Measurements from ENCODE around the gene GPR153.

The GPR153 gene

DNA sequence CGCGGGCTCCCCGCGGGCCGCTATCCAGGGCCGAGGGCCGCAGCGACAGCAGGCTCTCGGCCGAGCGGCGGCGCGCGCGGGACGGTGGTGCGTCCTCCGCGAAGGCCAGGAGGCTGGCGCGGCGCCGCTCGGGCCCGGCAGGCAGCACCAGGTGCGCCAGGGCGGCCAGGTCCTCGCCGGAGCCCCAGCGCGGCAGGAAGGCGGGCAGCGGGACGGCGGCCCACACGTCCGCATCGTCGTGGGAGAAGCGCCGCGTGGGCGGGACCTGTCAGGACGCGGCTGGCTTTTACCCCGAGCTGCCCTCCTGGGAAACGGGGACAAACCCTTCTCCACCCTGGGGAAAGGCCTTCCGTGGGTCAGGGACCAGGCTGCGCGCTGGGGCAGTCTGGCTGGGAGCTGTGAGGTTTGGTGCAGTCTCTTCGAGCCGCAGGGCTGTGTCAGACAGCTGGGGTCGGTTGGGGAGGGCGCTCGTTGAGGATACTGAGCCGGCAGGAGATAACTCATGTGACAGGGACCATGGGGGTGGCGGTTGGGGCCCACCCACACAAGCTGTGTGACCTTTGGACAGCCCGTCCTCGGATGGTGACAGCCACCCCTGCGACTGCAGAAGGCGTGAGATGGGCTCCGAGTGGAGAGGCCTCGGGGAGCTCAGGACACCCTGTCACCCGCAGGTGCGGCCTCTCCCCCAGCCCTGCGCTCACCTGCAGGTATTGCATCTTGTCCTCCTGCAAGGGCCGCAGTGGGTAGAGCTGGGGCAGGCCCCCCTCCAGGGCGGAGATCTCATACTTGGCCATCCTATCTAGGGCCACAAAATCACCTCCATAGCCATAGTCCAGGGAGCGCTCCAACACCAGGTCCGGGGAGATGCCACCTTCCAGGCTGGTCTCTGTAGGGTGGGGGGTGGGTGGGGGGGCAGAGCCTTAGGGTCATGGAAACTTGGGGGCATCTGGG, 10.9 kb downstream of the GPR153 start:
- H3K9me3 ChIP-seq (ENCODE audit: control extremely low read depth in 1 of 5, control insufficient read depth in 4 of 5, insufficient read depth in 2 of 5, low read depth in 1 of 5, low read length in 4 of 5): no peaks in the 10 kb centered on the region
- CTCF ChIA-PET: interaction anchor here (1.0 to 9.1 kb wide), 2 partner anchors 44 to 92 kb away, joined by 4 to 113 read pairs; partner anchors contain the start of gene RNF207
- DNase-seq: no peak
- H3K36me3 ChIP-seq (ENCODE audit: control insufficient read depth in 4 of 4, insufficient read depth in 4 of 4, low read length in 3 of 4): no peaks in the 10 kb centered on the region
- WGBS (ENCODE audit: insufficient coverage): 14% methylated on average over 66 of the region's 71 CpGs
- no peak overlapping the region for H3K4me3 ChIP-seq (ENCODE audit: control insufficient read depth in 1 of 7, extremely low read depth in 1 of 7, insufficient read depth in 4 of 7, low read depth in 2 of 7, low read length in 6 of 7)
- H3K27me3 ChIP-seq (replicated peaks in 2 of 5; ENCODE audit: control insufficient read depth in 4 of 5, insufficient read depth in 5 of 5, low read length in 4 of 5): peaks cover 0 to 81% (median 32%) of the 10 kb centered on the region in 5 experiments
- H3K27ac ChIP-seq (ENCODE audit: insufficient read depth in 1 of 2, low read depth in 1 of 2, low read length in 2 of 2, poor library complexity in 1 of 2, severe bottlenecking in 2 of 2): no peak overlapping the region
- peaks cover 0 to 26% (median 18%) of the 10 kb centered on the region in 4 experiments for H3K4me1 ChIP-seq (ENCODE audit: control extremely low read depth in 1 of 4, control insufficient read depth in 4 of 4, insufficient read depth in 4 of 4, low read length in 3 of 4)
- POLR2A ChIA-PET: interaction anchor here (0.6 to 1.1 kb wide), 2 partner anchors 10 to 95 kb away, joined by 3 to 4 read pairs; no protein-coding TSS in a partner anchor

DNA sequence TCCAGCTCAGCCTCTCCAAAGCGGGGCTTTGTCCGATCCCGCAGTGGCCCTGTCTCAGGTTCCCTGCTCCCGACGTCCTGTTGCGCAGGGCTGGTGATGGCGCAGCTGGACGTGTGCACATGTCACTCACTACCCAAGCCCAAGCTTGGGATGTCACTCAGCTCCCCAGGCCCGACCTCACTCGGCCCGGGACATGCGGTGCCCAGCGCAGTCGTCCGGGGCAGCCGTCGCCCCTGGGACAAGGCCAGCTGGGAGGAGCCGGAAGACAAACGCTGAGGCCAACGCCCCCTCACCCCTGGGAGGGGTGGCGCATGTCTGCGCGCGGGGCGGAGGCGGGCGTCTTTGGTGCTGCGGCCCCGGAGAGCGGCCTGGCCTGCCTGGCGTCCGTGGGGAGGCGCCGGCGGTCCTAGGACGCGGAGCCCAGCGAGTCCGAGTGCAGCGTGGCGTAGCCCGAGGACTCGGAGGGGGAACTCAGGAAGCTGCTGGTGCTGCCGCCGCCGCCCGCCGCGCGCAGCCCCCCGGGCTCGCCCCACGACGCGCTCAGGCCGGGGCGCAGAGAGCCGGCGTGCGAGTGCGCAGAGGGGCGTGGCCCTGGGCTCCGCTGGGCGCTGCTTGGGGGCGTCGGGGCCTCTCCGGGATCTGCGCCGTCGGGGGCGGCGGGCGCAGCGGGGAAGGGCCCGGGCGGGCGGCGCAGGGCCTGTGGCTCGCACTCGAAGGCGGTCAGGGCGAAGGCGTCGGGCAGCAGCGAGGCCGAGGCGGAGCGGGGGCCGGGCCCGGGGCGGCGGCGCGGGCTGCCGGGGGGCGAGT, 11.8 kb downstream of the GPR153 start:
- WGBS (ENCODE audit: insufficient coverage): 7% methylated on average over 87 of the region's 96 CpGs

DNA sequence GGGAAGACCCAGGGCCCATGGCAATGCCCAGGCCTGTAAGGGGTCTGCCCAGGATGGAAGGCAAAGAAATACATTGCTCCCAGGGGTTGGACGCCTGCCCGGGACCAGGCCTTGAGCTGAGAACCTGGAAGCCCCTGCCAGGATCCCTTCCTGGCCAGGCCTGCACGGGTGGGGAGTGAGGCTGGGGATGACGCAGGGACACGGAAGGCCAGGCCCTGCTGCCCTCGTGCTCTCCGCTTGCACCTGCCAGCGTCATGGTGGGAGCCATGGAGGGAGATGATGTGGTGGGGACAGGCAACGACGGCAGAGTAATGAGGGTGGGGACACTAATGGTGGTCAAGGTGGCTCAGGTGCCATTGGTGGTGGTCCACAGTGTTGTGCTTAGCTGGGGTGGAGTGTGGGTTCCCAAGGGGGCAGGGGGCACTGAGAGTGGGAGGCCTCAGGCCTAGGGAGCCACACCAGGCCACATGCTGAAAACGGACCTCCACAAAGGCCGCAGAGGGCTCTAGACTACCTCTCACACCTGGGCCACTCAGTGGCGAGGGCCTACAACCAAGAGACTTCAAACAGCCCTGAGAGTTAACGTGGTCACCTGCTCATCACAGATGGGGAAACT, 12.6 kb downstream of the GPR153 start:
- Histone ChIP-seq H3K4me3 (ENCODE audit: control insufficient read depth in 1 of 7, extremely low read depth in 1 of 7, insufficient read depth in 4 of 7, low read depth in 2 of 7, low read length in 6 of 7) (no peak overlapping the region), H3K9me3 (ENCODE audit: control extremely low read depth in 1 of 5, control insufficient read depth in 4 of 5, insufficient read depth in 2 of 5, low read depth in 1 of 5, low read length in 4 of 5) (no peaks in the 10 kb centered on the region), H3K27me3 (replicated peaks in 2 of 5; ENCODE audit: control insufficient read depth in 4 of 5, insufficient read depth in 5 of 5, low read length in 4 of 5) (peaks cover 0 to 93% (median 37%) of the 10 kb centered on the region in 5 experiments), H3K36me3 (ENCODE audit: control insufficient read depth in 4 of 4, insufficient read depth in 4 of 4, low read length in 3 of 4) (no peaks in the 10 kb centered on the region), H3K27ac (ENCODE audit: insufficient read depth in 1 of 2, low read depth in 1 of 2, low read length in 2 of 2, poor library complexity in 1 of 2, severe bottlenecking in 2 of 2) (no peak overlapping the region), H3K4me1 (ENCODE audit: control extremely low read depth in 1 of 4, control insufficient read depth in 4 of 4, insufficient read depth in 4 of 4, low read length in 3 of 4) (peaks cover 0 to 29% (median 18%) of the 10 kb centered on the region in 4 experiments)
- ChIA-PET CTCF (interaction anchor here (0.8 to 9.1 kb wide), 18 partner anchors 10 to 242 kb away, joined by 3 to 113 read pairs (median 6); no protein-coding TSS in a partner anchor), POLR2A (no interaction called here)
- DNase-seq: no peak
- 90% methylated on average over 14 of the region's 14 CpGs for WGBS (ENCODE audit: insufficient coverage)

More for the DNA sequence above, 11.8 kb downstream of the GPR153 start:
- Histone ChIP-seq H3K4me1 (ENCODE audit: control extremely low read depth in 1 of 4, control insufficient read depth in 4 of 4, insufficient read depth in 4 of 4, low read length in 3 of 4) (peaks cover 0 to 29% (median 18%) of the 10 kb centered on the region in 4 experiments), H3K9me3 (ENCODE audit: control extremely low read depth in 1 of 5, control insufficient read depth in 4 of 5, insufficient read depth in 2 of 5, low read depth in 1 of 5, low read length in 4 of 5) (no peaks in the 10 kb centered on the region), H3K4me3 (ENCODE audit: control insufficient read depth in 1 of 7, extremely low read depth in 1 of 7, insufficient read depth in 4 of 7, low read depth in 2 of 7, low read length in 6 of 7) (peak overlapping the region in 2 of 7 experiments; percentile 23 to 40), H3K36me3 (ENCODE audit: control insufficient read depth in 4 of 4, insufficient read depth in 4 of 4, low read length in 3 of 4) (no peaks in the 10 kb centered on the region), H3K27ac (ENCODE audit: insufficient read depth in 1 of 2, low read depth in 1 of 2, low read length in 2 of 2, poor library complexity in 1 of 2, severe bottlenecking in 2 of 2) (no peak overlapping the region), H3K27me3 (replicated peaks in 2 of 5; ENCODE audit: control insufficient read depth in 4 of 5, insufficient read depth in 5 of 5, low read length in 4 of 5) (peaks cover 0 to 84% (median 31%) of the 10 kb centered on the region in 5 experiments)
- DNase-seq: no peak
- ChIA-PET CTCF (interaction anchor here (0.8 to 9.1 kb wide), 8 partner anchors 14 to 190 kb away, joined by 3 to 113 read pairs (median 4); no protein-coding TSS in a partner anchor), POLR2A (no interaction called here)

DNA sequence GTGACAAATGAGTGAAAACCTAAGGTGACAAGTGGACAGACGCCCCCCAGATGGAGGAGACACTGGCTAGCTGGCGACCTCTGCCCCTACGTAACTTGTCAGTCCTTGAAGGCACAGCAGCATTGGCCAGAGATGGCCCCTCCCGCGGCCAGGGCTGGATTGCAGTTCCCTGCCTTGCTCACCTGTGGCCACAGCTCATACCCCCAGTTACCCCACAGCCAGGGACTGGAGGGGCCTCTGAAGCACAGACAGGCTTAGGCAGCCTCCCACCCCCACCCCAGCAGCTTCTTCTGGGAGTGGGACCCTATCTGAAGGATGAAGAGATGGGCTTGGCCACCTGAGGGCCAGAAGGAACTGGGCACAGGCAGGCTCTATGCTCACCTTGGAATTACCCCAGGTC, 13.2 kb downstream of the GPR153 start:
- Histone ChIP-seq H3K9me3 (ENCODE audit: control extremely low read depth in 1 of 5, control insufficient read depth in 4 of 5, insufficient read depth in 2 of 5, low read depth in 1 of 5, low read length in 4 of 5) (no peaks in the 10 kb centered on the region), H3K27me3 (replicated peaks in 2 of 5; ENCODE audit: control insufficient read depth in 4 of 5, insufficient read depth in 5 of 5, low read length in 4 of 5) (peaks cover 0 to 97% (median 40%) of the 10 kb centered on the region in 5 experiments), H3K27ac (ENCODE audit: insufficient read depth in 1 of 2, low read depth in 1 of 2, low read length in 2 of 2, poor library complexity in 1 of 2, severe bottlenecking in 2 of 2) (no peak overlapping the region), H3K4me3 (ENCODE audit: control insufficient read depth in 1 of 7, extremely low read depth in 1 of 7, insufficient read depth in 4 of 7, low read depth in 2 of 7, low read length in 6 of 7) (no peak overlapping the region), H3K36me3 (ENCODE audit: control insufficient read depth in 4 of 4, insufficient read depth in 4 of 4, low read length in 3 of 4) (no peaks in the 10 kb centered on the region), H3K4me1 (ENCODE audit: control extremely low read depth in 1 of 4, control insufficient read depth in 4 of 4, insufficient read depth in 4 of 4, low read length in 3 of 4) (peaks cover 0 to 29% (median 18%) of the 10 kb centered on the region in 4 experiments)
- POLR2A ChIA-PET: no interaction called here
- 100% methylated on average over 2 of the region's 5 CpGs for WGBS (ENCODE audit: insufficient coverage)
- no peak for DNase-seq
- CTCF ChIA-PET: interaction anchor here (0.9 to 9.1 kb wide), 27 partner anchors 9 to 243 kb away, joined by 3 to 113 read pairs (median 5); no protein-coding TSS in a partner anchor

DNA sequence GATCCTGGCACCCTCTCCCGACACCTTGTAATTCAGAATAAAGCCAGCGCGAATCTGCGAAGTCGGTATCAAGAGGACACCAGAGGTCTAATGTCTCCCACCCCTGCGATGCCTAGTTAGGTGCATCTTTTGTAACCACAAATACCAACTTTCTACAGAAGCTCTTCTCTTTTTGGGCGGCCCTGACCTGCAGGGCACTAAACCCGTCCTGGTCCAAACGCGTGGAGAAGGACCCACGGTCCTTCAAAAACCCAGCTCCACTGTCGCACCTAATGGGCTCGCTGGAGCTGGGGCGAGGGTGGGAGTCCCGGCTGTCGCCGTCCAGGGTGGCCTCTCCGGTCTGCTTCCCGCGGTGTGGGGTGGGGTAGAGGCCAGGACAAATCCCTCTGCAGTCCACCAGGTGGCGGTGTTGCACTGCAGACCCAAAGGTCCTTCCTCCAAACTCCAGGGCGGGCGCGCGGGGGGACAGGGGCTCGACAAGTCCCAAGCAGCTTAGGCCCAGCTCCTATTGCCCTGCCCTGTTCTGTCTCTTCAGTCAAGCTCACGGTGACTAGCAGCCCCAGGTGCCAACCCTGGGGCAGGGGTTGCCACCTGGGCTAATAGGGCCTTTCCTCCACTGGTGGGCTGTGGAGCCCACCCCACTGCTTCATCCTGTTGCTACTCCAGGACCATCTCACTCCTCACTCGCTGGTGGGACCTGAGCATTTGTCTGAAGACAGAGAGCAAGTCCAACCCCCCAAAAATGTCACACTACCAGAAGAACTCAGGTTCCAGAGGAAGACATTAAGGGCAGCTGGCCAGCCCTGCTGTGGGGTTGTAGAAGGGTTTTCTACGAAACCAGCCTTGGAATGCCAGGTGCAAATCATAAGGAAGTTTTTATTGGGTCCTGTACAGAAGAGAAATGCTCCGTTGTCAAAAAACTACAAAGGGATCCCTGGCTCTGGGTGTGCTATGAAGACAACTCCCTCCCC, 14.1 kb downstream of the GPR153 start:
- DNase-seq: peak; percentile 81 to 90 (median 87)
- Histone ChIP-seq H3K4me1 (ENCODE audit: control extremely low read depth in 1 of 4, control insufficient read depth in 4 of 4, insufficient read depth in 4 of 4, low read length in 3 of 4) (peaks cover 0 to 34% (median 23%) of the 10 kb centered on the region in 4 experiments), H3K4me3 (ENCODE audit: control insufficient read depth in 1 of 7, extremely low read depth in 1 of 7, insufficient read depth in 4 of 7, low read depth in 2 of 7, low read length in 6 of 7) (peak overlapping the region in 1 of 7 experiments; percentile 17), H3K27ac (ENCODE audit: insufficient read depth in 1 of 2, low read depth in 1 of 2, low read length in 2 of 2, poor library complexity in 1 of 2, severe bottlenecking in 2 of 2) (no peak overlapping the region), H3K36me3 (ENCODE audit: control insufficient read depth in 4 of 4, insufficient read depth in 4 of 4, low read length in 3 of 4) (no peaks in the 10 kb centered on the region), H3K9me3 (ENCODE audit: control extremely low read depth in 1 of 5, control insufficient read depth in 4 of 5, insufficient read depth in 2 of 5, low read depth in 1 of 5, low read length in 4 of 5) (no peaks in the 10 kb centered on the region), H3K27me3 (replicated peaks in 2 of 5; ENCODE audit: control insufficient read depth in 4 of 5, insufficient read depth in 5 of 5, low read length in 4 of 5) (peaks cover 0 to 97% (median 41%) of the 10 kb centered on the region in 5 experiments)
- ChIA-PET POLR2A (interaction anchor here (1.2 kb wide), 1 partner anchor 97 kb away, joined by 5 read pairs; no protein-coding TSS in a partner anchor), CTCF (interaction anchor here (0.9 to 9.1 kb wide), 37 partner anchors 9 to 243 kb away, joined by 3 to 113 read pairs (median 5); partner anchors contain the start of gene HES2)
- WGBS (ENCODE audit: insufficient coverage): 7% methylated on average over 29 of the region's 30 CpGs

All from common myeloid progenitor, CD34-positive (primary cell).